NCI-H2081 (cell line): Measurements from ENCODE around the gene TMEM164.
A peak's percentile ranks its signal among the peaks of the same experiment; 100 is the strongest.

Experiments used
- DNase-seq, 2 experiments: peaks; one replicate each; lab custom pipeline; 2025; lab: John Stamatoyannopoulos, UW

TMEM164 gene

GRCh38 chrX:110003167-110004156 lies 548 bp downstream of the TMEM164 start:
- DNase-seq, result peak in 1 of 2 experiments; percentile 49

- DNase-seq, result no peak
These were observed 1.3 kb downstream of the TMEM164 start for GRCh38 chrX:110004215-110004614.

GRCh38 chrX:110004731-110005369 lies 1.9 kb downstream of the TMEM164 start:
- peak in 1 of 2 experiments; percentile 46 for DNase-seq

- DNase-seq, result no peak
These were observed 3.2 kb downstream of the TMEM164 start for GRCh38 chrX:110006161-110006560.

GRCh38 chrX:110006821-110007375 lies 4.0 kb downstream of the TMEM164 start:
- DNase-seq, result no peak

GRCh38 chrX:110008011-110008635 lies 5.2 kb downstream of the TMEM164 start:
- no peak for DNase-seq

GRCh38 chrX:110012818-110013485 lies 10.0 kb downstream of the TMEM164 start:
- DNase-seq, result peak; percentile 92 to 99

GRCh38 chrX:110013968-110014367 lies 11.1 kb downstream of the TMEM164 start:
- DNase-seq, result no peak

- no peak for DNase-seq
These were observed 12.1 kb downstream of the TMEM164 start for GRCh38 chrX:110015032-110015431.

- no peak for DNase-seq
These were observed 13.0 kb downstream of the TMEM164 start for GRCh38 chrX:110015915-110016314.

GRCh38 chrX:110020536-110020935 lies 17.6 kb downstream of the TMEM164 start:
- DNase-seq, result no peak

- DNase-seq, result peak in 1 of 2 experiments; percentile 50
These were observed 18.5 kb downstream of the TMEM164 start for GRCh38 chrX:110021258-110022022.

GRCh38 chrX:110022599-110023448 lies 19.9 kb downstream of the TMEM164 start:
- peak in 1 of 2 experiments; percentile 23 for DNase-seq

- peak; percentile 64 to 88 for DNase-seq
These were observed 22.5 kb downstream of the TMEM164 start for GRCh38 chrX:110025395-110025794.

- DNase-seq, result peak; percentile 11 to 55
These were observed 23.4 kb downstream of the TMEM164 start for GRCh38 chrX:110026099-110026844.

- peak; percentile 23 to 61 for DNase-seq
These were observed 29.7 kb downstream of the TMEM164 start for GRCh38 chrX:110032534-110033147.

GRCh38 chrX:110034036-110034435 lies 31.1 kb downstream of the TMEM164 start:
- no peak for DNase-seq

- no peak for DNase-seq
These were observed 33.5 kb downstream of the TMEM164 start for GRCh38 chrX:110036162-110037033.
